Measurements from ENCODE around the gene CCDC167. TPM values are rescaled to one million over a fixed set of nuclear protein-coding genes. Genes with fewer than 3 reads are reported as not detected.

The CCDC167 gene
- total RNA-seq, 1 experiment from 2014 or later = 31.9 TPM

GRCh38 chr6:37435373-37435772 is 64.3 kb downstream of the CCDC167 start:
- Histone ChIP-seq H3K4ac (ENCODE audit: low read depth, low read length) (no peak overlapping the region), H3K56ac (ENCODE audit: insufficient read length, low read depth, low read length) (no peak overlapping the region), H2BK15ac (ENCODE audit: low read depth, low read length) (no peak overlapping the region), H3K23me2 (ENCODE audit: insufficient read length, low read depth, low read length, poor library complexity, severe bottlenecking) (peaks cover 9% of the 10 kb centered on the region), H3K9me3 (ENCODE audit: control insufficient read depth, low read depth, low read length) (no peaks in the 10 kb centered on the region), H3K14ac (ENCODE audit: insufficient read depth, low read length) (no peak overlapping the region), H2BK20ac (ENCODE audit: low read depth, low read length, poor library complexity, severe bottlenecking) (no peak overlapping the region), H3K23ac (ENCODE audit: insufficient read length, low read depth, low read length) (no peak overlapping the region), H2BK12ac (ENCODE audit: insufficient read length, low read depth, low read length) (no peak overlapping the region), H3K27ac (ENCODE audit: insufficient read length, low read depth, low read length) (no peak overlapping the region), H3K9ac (ENCODE audit: extremely low read depth, insufficient read length, low read length) (no peak overlapping the region), H3K79me1 (ENCODE audit: insufficient read depth, low read depth, low read length, poor library complexity, severe bottlenecking) (peaks cover 3% of the 10 kb centered on the region), H3K18ac (ENCODE audit: insufficient read length, low read depth, low read length) (no peak overlapping the region), H2BK120ac (ENCODE audit: low read depth, low read length, poor library complexity, severe bottlenecking) (no peak overlapping the region), H3T11ph (ENCODE audit: low read length) (no peak overlapping the region), H2AFZ (ENCODE audit: low read length) (no peak overlapping the region), H2AK5ac (ENCODE audit: insufficient read length, low read length) (no peak overlapping the region), H4K8ac (replicated peaks; ENCODE audit: insufficient read length, low read depth, low read length) (no peak overlapping the region), H2BK5ac (ENCODE audit: insufficient read length, low read length) (no peak overlapping the region), H4K91ac (ENCODE audit: insufficient read length, low read depth, low read length) (no peak overlapping the region), H3K4me1 (ENCODE audit: insufficient read depth, low read length) (no peaks in the 10 kb centered on the region), H4K20me1 (ENCODE audit: control insufficient read depth, insufficient read depth, insufficient read length) (no peaks in the 10 kb centered on the region), H3K4me2 (ENCODE audit: insufficient read depth, insufficient read length, low read length) (no peak overlapping the region), H4K5ac (ENCODE audit: insufficient read length, low read depth, low read length) (no peak overlapping the region), H3K27me3 (ENCODE audit: insufficient read depth, low read length) (no peaks in the 10 kb centered on the region), H3K79me2 (ENCODE audit: insufficient read depth, low read length) (peaks cover 2% of the 10 kb centered on the region; the same call in 1 of the 2 replicates)
- WGBS (ENCODE audit: extremely low coverage, insufficient read length, low lambda C conversion rate) = no CpG with 5 or more reads among the region's 4 CpGs
- no peak for DNase-seq
- Mint-ChIP-seq H3K9me3 (no peaks in the 10 kb centered on the region; a peak in 1 of 5 replicates), H3K36me3 (ENCODE audit: insufficient read depth in 1 of 3, low read depth in 3 of 3) (peaks cover 3 to 23% (median 15%) of the 10 kb centered on the region in 3 experiments; a peak in 5 of 7 replicates), H3K27ac (no peak overlapping the region), H3K4me3 (peak overlapping the region in 1 of 2 experiments; percentile 33; a peak in 1 of 5 replicates), H3K4me1 (peaks cover 17 to 19% of the 10 kb centered on the region in 2 experiments), H3K27me3 (ENCODE audit: low read depth) (no peaks in the 10 kb centered on the region)
- TF ChIP-seq CTCF (conservative IDR thresholded peaks at IDR 0.05) = no peak
